T-cell (primary cell): ENCODE measurements around the gene SUN5. TPM values are rescaled to one million over a fixed set of nuclear protein-coding genes. Genes with fewer than 3 reads are reported as not detected.

Experiments used
- ATAC-seq, 4 experiments: fragments of 200-7000 bp in 3 of 4; fragments of 150-1000 bp in 1 of 4; cut with Tn5 transposase; replicated peaks in 1 of 4; 1 replicate in 3 of 4; 2 replicates in 1 of 4; pipeline ENCODE4 v1.10.0; 2021; ENCODE audit warnings: moderate library complexity in 3 of 4, mild to moderate bottlenecking in 2 of 4, moderate number of reproducible peaks in 1 of 4
- CTCF ChIA-PET, 2 donors: fragments of 300-600 bp; sonication (Branson Sonifier 250); formaldehyde crosslinking; loops; one replicate each; lab custom pipeline; 2022; ENCODE audit warnings: antibody characterized with exemption in 2 of 2; lab: Charles Lee
- POLR2A ChIA-PET, 2 donors: fragments of 300-600 bp; sonication (Branson Sonifier 250); formaldehyde crosslinking; loops; one replicate each; lab custom pipeline; 2022; ENCODE audit warnings: antibody characterized with exemption in 2 of 2; lab: Charles Lee
- DNase-seq, 35 experiments: peaks; one replicate each; pipeline versions ENCODE4 v3.0.0 to v3.0.0-alpha.2; 2013 to 2023
- H3K27ac ChIP-seq: one replicate; pipeline ENCODE4 v1.5.1; 2013; ENCODE audit warnings: low read length
- H3K27me3 ChIP-seq, 2 experiments: replicated peaks in 1 of 2; 1 replicate in 1 of 2; 2 replicates in 1 of 2; pipeline versions ENCODE4 v1.6.1 to v1.7.0; 2013; ENCODE audit warnings: low read length in 1 of 2, mixed read lengths in 1 of 2; ENCODE audit not compliant: control insufficient read depth in 2 of 2, insufficient read depth in 2 of 2; ENCODE audit errors: extremely low read depth in 1 of 2
- H3K36me3 ChIP-seq, 2 donors: 1 replicate in 1 of 2; 2 replicates in 1 of 2; pipeline versions ENCODE4 v1.6.1 to v1.7.0; 2013; ENCODE audit warnings: low read length in 1 of 2; ENCODE audit not compliant: control insufficient read depth in 2 of 2, insufficient read depth in 1 of 2; ENCODE audit errors: extremely low read depth in 1 of 2
- H3K4me1 ChIP-seq, 2 experiments: 1 replicate in 1 of 2; 2 replicates in 1 of 2; pipeline versions ENCODE4 v1.6.1 to v1.7.0; 2013; ENCODE audit warnings: low read length in 2 of 2, mixed read lengths in 1 of 2; ENCODE audit not compliant: insufficient read depth in 2 of 2, control insufficient read depth in 1 of 2; ENCODE audit errors: extremely low read depth in 1 of 2
- H3K4me3 ChIP-seq, 2 donors: 1 replicate in 1 of 2; 2 replicates in 1 of 2; pipeline versions ENCODE4 v1.5.1 to v1.7.0; 2013; ENCODE audit warnings: mild to moderate bottlenecking in 2 of 2, low read length in 1 of 2, moderate library complexity in 1 of 2; ENCODE audit not compliant: control insufficient read depth in 1 of 2; ENCODE audit errors: extremely low read depth in 1 of 2
- H3K9me3 ChIP-seq: 2 replicates; pipeline ENCODE4 v1.7.0; 2013
- H3K27ac Mint-ChIP-seq, 2 donors: one replicate each; pipeline ENCODE4 v1.8.0; 2020 to 2021; ENCODE audit warnings: mild to moderate bottlenecking in 2 of 2, mixed read lengths in 2 of 2
- H3K27me3 Mint-ChIP-seq, 2 donors: one replicate each; pipeline ENCODE4 v1.8.0; 2021 to 2022; ENCODE audit warnings: mixed read lengths in 2 of 2
- H3K36me3 Mint-ChIP-seq: one replicate; pipeline ENCODE4 v1.8.0; 2021; ENCODE audit warnings: mixed read lengths
- H3K4me1 Mint-ChIP-seq, 3 donors: one replicate each; pipeline ENCODE4 v1.8.0; 2020 to 2022; ENCODE audit warnings: mixed read lengths in 3 of 3, mild to moderate bottlenecking in 1 of 3
- H3K4me3 Mint-ChIP-seq, 3 donors: one replicate each; pipeline ENCODE4 v1.8.0; 2020 to 2022; ENCODE audit warnings: mild to moderate bottlenecking in 3 of 3, mixed read lengths in 3 of 3, moderate library complexity in 3 of 3
- H3K9me3 Mint-ChIP-seq, 3 donors: one replicate each; pipeline ENCODE4 v1.8.0; 2020 to 2022; ENCODE audit warnings: mixed read lengths in 3 of 3
- WGBS: methylation state at CpG from one replicate; pipeline ENCODE4 v1.1.5; 2013; ENCODE audit warnings: missing lambda C conversion rate; ENCODE audit not compliant: insufficient coverage; 5-methylcytosine and 5-hydroxymethylcytosine counted together
- total RNA-seq, 35 experiments: library from RNA in 6 of 35; stranded (reverse) in 6 of 35; fragments of 120-200 nt in 1 of 35; gene quantifications; one replicate each; pipeline versions ENCODE4 v1.2.1 to v1.2.4 and lab custom pipeline; 2013 to 2026

SUN5 gene
- total RNA-seq, 5 donors from 2014 or later (not counting 1 experiment from before 2014, with no cell fraction given): not detected

- Histone ChIP-seq H3K9me3 (no peaks in the 10 kb centered on the region), H3K27ac (no peak overlapping the region), H3K4me3 (no peak overlapping the region), H3K4me1 (peaks cover 19 to 36% of the 10 kb centered on the region in 2 experiments), H3K27me3 (peaks cover 0 to 2% of the 10 kb centered on the region in 2 experiments), H3K36me3 (no peaks in the 10 kb centered on the region)
- no peak overlapping the region for H3K27ac Mint-ChIP-seq
- no peaks in the 10 kb centered on the region for H3K36me3 Mint-ChIP-seq
- 89% methylated on average over 13 of the region's 14 CpGs for WGBS
- CTCF ChIA-PET: no interaction called here
- DNase-seq (no peak), ATAC-seq (no peak)
- POLR2A ChIA-PET: no interaction called here
- H3K4me3 Mint-ChIP-seq: no peak overlapping the region
- peaks cover 0 to 1% (median 0%) of the 10 kb centered on the region in 3 donors for H3K9me3 Mint-ChIP-seq
- peaks cover 37 to 54% (median 38%) of the 10 kb centered on the region in 3 donors for H3K4me1 Mint-ChIP-seq
- no peaks in the 10 kb centered on the region for H3K27me3 Mint-ChIP-seq
Measured at GRCh38 chr20:32989507-32990283, 14.5 kb downstream of the SUN5 start.

DNA sequence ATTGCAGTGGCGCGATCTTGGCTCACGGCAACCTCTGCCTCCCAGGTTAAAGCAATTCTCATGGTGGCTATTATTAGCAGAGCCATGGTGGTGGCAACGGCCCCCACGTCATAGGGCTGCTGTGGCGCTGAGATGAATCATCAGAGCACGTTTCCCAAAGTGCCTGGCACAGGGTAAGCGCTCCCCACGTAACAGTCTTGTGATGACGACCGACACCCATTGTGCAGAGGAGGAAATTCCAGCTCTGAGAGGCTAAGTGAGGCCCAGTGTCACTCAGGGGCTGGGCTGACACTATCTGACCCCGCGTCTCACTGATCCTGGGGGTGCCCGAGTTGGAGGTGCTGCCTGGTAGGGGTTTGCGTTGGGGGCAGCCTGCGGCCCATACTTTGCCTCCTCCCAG, 16.2 kb downstream of the SUN5 start:
- Histone ChIP-seq H3K27me3 (peaks cover 0 to 2% of the 10 kb centered on the region in 2 experiments), H3K36me3 (no peaks in the 10 kb centered on the region), H3K4me3 (no peak overlapping the region), H3K9me3 (no peaks in the 10 kb centered on the region), H3K27ac (no peak overlapping the region), H3K4me1 (peaks cover 13 to 20% of the 10 kb centered on the region in 2 experiments)
- no peak for DNase-seq
- H3K27ac Mint-ChIP-seq: no peak overlapping the region
- H3K4me3 Mint-ChIP-seq: no peak overlapping the region
- no peaks in the 10 kb centered on the region for H3K36me3 Mint-ChIP-seq
- CTCF ChIA-PET: no interaction called here
- H3K9me3 Mint-ChIP-seq: no peaks in the 10 kb centered on the region
- ATAC-seq: no peak
- no peaks in the 10 kb centered on the region for H3K27me3 Mint-ChIP-seq
- POLR2A ChIA-PET: no interaction called here
- WGBS: 73% methylated on average over 11 of the region's 16 CpGs
- peaks cover 28 to 52% (median 28%) of the 10 kb centered on the region in 3 donors for H3K4me1 Mint-ChIP-seq

DNA sequence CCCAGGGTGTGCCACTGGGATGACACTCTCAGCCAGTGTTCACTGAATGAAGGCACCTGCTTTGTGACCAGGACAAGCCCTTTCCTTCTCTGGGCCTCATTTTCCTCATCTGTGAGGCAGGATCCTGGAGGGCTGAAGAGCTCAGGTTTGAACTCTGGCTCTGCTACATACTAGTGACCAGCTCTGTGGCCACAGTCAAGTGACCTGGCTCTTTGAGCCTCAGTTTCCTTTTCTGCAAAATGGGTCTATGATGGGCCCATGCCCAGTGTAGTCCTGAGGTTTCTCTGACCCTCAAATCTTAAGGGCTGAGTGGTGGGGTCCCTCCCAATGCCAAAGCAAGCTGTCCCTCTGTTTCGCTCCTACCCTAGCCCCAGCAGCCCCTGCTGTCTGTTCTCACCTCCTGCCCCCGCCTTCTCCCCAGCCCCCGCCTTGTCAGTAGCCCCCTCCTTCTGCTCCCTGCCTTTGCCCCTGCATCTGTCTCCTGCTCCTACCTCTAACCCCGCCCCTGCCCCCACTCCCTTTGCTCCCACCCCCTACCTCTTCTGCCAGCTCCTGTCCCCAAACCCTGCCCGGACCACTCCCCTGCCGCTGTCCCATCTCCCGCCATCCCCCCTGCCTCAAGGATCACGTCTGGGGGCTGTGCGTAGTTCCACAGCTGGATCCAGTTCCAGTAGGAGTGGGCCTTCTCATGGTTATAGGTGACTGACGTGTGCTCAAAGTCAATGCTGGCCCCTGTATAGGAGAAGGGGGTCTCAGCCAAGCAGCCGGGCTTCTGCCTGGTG, 17.0 kb downstream of the SUN5 start:
- no peaks in the 10 kb centered on the region for H3K36me3 ChIP-seq
- Mint-ChIP-seq H3K9me3 (no peaks in the 10 kb centered on the region), H3K4me3 (no peak overlapping the region), H3K36me3 (no peaks in the 10 kb centered on the region), H3K27me3 (no peaks in the 10 kb centered on the region), H3K27ac (no peak overlapping the region), H3K4me1 (peaks cover 23 to 47% (median 23%) of the 10 kb centered on the region in 3 donors)
- ChIA-PET CTCF (no interaction called here), POLR2A (no interaction called here)
- 95% methylated on average over 3 of the region's 11 CpGs for WGBS
- H3K4me3 ChIP-seq: no peak overlapping the region
- DNase-seq (no peak), ATAC-seq (no peak)
- H3K9me3 ChIP-seq: no peaks in the 10 kb centered on the region
- H3K4me1 ChIP-seq: peaks cover 13 to 16% of the 10 kb centered on the region in 2 experiments
- no peak overlapping the region for H3K27ac ChIP-seq
- peaks cover 0 to 2% of the 10 kb centered on the region in 2 experiments for H3K27me3 ChIP-seq

DNA sequence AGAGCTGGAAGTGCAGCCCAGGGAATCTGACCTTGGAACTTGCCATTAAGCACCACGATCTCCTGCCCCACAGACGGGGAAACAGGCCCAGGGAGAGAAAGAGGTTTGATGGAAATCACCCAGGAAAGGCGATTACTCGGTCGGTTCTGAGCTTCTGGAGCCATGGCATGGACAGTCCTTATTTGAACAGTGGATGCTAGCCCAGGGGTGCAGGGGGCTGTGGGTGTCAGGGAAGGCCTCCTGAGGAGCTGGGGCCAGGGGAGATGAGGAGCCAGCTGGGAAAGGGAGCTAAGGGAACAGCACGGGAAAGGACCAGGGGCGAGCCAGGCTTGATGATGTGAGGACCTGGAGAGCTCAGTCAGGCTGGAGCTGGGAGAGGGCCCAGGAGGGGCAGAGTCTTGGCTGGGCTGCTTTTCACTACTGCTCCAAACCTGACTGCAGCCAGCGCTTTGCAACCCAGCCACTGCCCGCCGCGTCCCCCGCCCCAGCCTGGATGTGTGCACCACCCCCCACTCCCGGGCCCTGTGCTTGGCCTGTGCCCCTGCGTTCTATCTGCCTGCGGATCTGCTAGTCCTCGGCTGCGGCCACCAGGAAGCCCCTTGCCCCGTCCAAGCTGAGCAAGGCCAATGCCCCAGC, 17.8 kb downstream of the SUN5 start:
- peaks cover 5 to 8% of the 10 kb centered on the region in 2 experiments for H3K4me1 ChIP-seq
- H3K4me3 ChIP-seq: no peak overlapping the region
- no peaks in the 10 kb centered on the region for H3K27me3 Mint-ChIP-seq
- H3K4me3 Mint-ChIP-seq: no peak overlapping the region
- POLR2A ChIA-PET: no interaction called here
- CTCF ChIA-PET: no interaction called here
- H3K4me1 Mint-ChIP-seq: peaks cover 15 to 39% (median 19%) of the 10 kb centered on the region in 3 donors
- H3K36me3 ChIP-seq: no peaks in the 10 kb centered on the region
- 97% methylated on average over 17 of the region's 18 CpGs for WGBS
- no peak overlapping the region for H3K27ac Mint-ChIP-seq
- no peaks in the 10 kb centered on the region for H3K9me3 ChIP-seq
- ATAC-seq (no peak), DNase-seq (no peak)
- no peak overlapping the region for H3K27ac ChIP-seq
- no peaks in the 10 kb centered on the region for H3K36me3 Mint-ChIP-seq
- peaks cover 0 to 2% of the 10 kb centered on the region in 2 experiments for H3K27me3 ChIP-seq
- no peaks in the 10 kb centered on the region for H3K9me3 Mint-ChIP-seq

DNA sequence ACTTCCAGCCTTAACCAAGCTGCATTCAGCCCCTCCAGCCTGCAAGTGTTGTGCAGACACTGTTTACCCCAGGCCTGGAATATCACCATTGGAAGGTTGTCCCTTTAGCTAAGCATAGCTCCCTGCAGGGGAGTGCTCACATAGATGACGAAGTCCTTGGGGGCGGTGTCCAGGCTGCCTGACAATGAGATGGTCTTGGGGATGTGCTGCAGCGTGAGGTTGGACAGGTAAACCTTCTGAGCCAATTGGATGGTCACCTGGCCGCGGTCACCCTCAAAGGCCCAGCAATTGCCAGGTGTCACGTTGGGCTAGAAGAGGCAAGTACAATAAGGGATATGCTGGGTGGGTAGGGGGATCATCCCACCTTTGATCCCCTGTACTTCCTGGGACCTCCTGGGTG, 18.6 kb downstream of the SUN5 start:
- no peak overlapping the region for H3K4me3 ChIP-seq
- no peaks in the 10 kb centered on the region for H3K27me3 Mint-ChIP-seq
- peaks cover 0 to 2% of the 10 kb centered on the region in 2 experiments for H3K27me3 ChIP-seq
- no peak overlapping the region for H3K27ac Mint-ChIP-seq
- ChIA-PET CTCF (no interaction called here), POLR2A (no interaction called here)
- no peaks in the 10 kb centered on the region for H3K36me3 ChIP-seq
- H3K4me1 Mint-ChIP-seq: peaks cover 8 to 31% (median 15%) of the 10 kb centered on the region in 3 donors
- H3K4me3 Mint-ChIP-seq: no peak overlapping the region
- WGBS: 83% methylated on average over 3 of the region's 6 CpGs
- no peaks in the 10 kb centered on the region for H3K9me3 Mint-ChIP-seq
- H3K27ac ChIP-seq: no peak overlapping the region
- ATAC-seq: no peak
- no peak for DNase-seq
- no peaks in the 10 kb centered on the region for H3K9me3 ChIP-seq
- H3K36me3 Mint-ChIP-seq: no peaks in the 10 kb centered on the region
- H3K4me1 ChIP-seq: peaks cover 0 to 3% of the 10 kb centered on the region in 2 experiments

DNA sequence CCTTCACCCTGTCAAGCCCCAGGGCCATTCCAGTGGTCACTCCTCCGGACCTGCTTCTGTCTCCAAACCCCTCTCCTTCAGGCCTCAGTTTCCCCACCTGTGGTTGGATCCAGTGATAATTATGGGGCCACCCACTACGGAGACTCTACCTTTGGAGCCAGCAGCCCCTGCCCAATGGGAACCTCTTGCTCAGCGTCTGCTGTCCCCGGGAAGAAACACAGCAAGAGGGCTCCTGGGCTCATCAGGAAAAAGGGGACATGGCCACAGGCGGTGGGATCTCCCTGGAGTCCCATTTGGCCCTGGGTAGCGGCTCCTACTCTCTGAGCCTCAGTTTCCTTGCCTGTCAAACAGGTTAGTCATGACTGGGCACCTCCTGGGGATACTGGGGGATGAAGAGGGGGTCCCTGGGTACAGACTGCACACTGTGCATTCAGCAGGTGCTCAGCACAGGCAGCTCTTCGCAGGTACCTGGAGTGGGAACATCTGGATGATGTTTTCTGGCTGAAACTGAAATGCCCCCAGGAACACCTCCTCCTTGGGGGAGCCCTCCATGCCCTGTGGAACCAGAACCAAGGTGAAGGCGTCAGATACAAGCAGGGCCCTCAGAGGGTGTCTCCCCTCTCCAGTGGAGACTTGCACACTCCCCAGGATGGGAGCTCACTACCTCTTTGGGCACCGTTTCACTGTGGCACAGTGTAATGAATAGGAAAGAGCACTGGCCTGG, 19.4 kb downstream of the SUN5 start:
- Histone ChIP-seq H3K9me3 (no peaks in the 10 kb centered on the region), H3K27ac (no peak overlapping the region), H3K4me3 (no peak overlapping the region), H3K4me1 (peaks cover 0 to 3% of the 10 kb centered on the region in 2 experiments), H3K36me3 (no peaks in the 10 kb centered on the region), H3K27me3 (peaks cover 0 to 2% of the 10 kb centered on the region in 2 experiments)
- peaks cover 6 to 27% (median 13%) of the 10 kb centered on the region in 3 donors for H3K4me1 Mint-ChIP-seq
- no peak for ATAC-seq
- WGBS: 89% methylated on average over 7 of the region's 9 CpGs
- ChIA-PET POLR2A (no interaction called here), CTCF (no interaction called here)
- H3K27me3 Mint-ChIP-seq: no peaks in the 10 kb centered on the region
- peak overlapping the region in 1 of 2 donors; percentile 68 for H3K27ac Mint-ChIP-seq
- H3K9me3 Mint-ChIP-seq: no peaks in the 10 kb centered on the region
- no peak for DNase-seq
- H3K36me3 Mint-ChIP-seq: no peaks in the 10 kb centered on the region
- H3K4me3 Mint-ChIP-seq: no peak overlapping the region
